ENCODE data around the gene NUP58.

The NUP58 gene

GRCh38 chr13:25351404-25351803 lies 50.0 kb downstream of the NUP58 start:
- no peak overlapping the region for H3K4me2 ChIP-seq (ENCODE audit: low read length)
- no peaks in the 10 kb centered on the region for H3K9me3 ChIP-seq (ENCODE audit: low read length)
- H3K9me2 ChIP-seq (ENCODE audit: low read depth, low read length) = no peaks in the 10 kb centered on the region
- H4K20me1 ChIP-seq (ENCODE audit: insufficient read depth, low read length) = no peaks in the 10 kb centered on the region
- H3K27ac ChIP-seq (ENCODE audit: low read depth, low read length, poor library complexity, severe bottlenecking) = no peak overlapping the region
- no peak for TF ChIP-seq EZH2 (IDR thresholded peaks at IDR 0.05; ENCODE audit: borderline replicate concordance, low read length)
- TF ChIP-seq, protein P1, sequence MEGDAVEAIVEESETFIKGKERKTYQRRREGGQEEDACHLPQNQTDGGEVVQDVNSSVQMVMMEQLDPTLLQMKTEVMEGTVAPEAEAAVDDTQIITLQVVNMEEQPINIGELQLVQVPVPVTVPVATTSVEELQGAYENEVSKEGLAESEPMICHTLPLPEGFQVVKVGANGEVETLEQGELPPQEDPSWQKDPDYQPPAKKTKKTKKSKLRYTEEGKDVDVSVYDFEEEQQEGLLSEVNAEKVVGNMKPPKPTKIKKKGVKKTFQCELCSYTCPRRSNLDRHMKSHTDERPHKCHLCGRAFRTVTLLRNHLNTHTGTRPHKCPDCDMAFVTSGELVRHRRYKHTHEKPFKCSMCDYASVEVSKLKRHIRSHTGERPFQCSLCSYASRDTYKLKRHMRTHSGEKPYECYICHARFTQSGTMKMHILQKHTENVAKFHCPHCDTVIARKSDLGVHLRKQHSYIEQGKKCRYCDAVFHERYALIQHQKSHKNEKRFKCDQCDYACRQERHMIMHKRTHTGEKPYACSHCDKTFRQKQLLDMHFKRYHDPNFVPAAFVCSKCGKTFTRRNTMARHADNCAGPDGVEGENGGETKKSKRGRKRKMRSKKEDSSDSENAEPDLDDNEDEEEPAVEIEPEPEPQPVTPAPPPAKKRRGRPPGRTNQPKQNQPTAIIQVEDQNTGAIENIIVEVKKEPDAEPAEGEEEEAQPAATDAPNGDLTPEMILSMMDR (IDR thresholded peaks at IDR 0.05; ENCODE audit: low read length) = no peak
- H3K4me1 ChIP-seq (ENCODE audit: insufficient read depth, low read length, severe bottlenecking) = no peaks in the 10 kb centered on the region
- H2AFZ ChIP-seq (ENCODE audit: low read length) = no peak overlapping the region
- no peaks in the 10 kb centered on the region for H3K79me2 ChIP-seq (ENCODE audit: insufficient read depth, low read length)
- H3K4me3 ChIP-seq (ENCODE audit: low read depth, low read length, poor library complexity, severe bottlenecking) = no peak overlapping the region
- H3F3A ChIP-seq (ENCODE audit: insufficient read depth, low read length) = no peaks in the 10 kb centered on the region
- no peaks in the 10 kb centered on the region for H3K36me3 ChIP-seq (ENCODE audit: insufficient read depth, low read length)
- no peak overlapping the region for H3K9ac ChIP-seq (ENCODE audit: low read length)
- H3K27me3 ChIP-seq (ENCODE audit: insufficient read depth, low read length) = no peaks in the 10 kb centered on the region

DNA sequence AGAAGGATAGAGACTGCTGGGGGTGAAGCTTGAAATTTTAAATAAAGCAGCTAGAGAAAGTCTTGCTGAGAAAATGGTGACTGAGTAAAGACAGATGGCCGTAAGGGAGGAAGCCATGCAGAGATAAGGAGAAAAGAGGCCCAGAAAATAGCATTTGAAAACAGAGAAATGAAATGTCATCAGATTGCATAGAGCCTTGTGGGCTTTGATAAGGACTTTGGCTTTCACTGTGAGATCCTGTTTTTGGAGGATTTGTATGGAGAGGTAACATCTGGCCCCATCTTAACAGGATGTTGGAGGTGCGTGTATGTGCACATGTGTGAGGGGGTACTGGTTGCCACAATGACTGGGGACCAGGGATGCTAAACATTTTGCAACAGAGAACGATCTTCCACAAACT lies 50.8 kb downstream of the NUP58 start:
- no peaks in the 10 kb centered on the region for H3K9me3 ChIP-seq (ENCODE audit: low read length)
- H3K36me3 ChIP-seq (ENCODE audit: insufficient read depth, low read length) = no peaks in the 10 kb centered on the region
- no peak overlapping the region for H3K9ac ChIP-seq (ENCODE audit: low read length)
- no peak overlapping the region for H3K4me3 ChIP-seq (ENCODE audit: low read depth, low read length, poor library complexity, severe bottlenecking)
- no peak overlapping the region for H2AFZ ChIP-seq (ENCODE audit: low read length)
- no peak overlapping the region for H3K4me2 ChIP-seq (ENCODE audit: low read length)
- no peaks in the 10 kb centered on the region for H3K79me2 ChIP-seq (ENCODE audit: insufficient read depth, low read length)
- TF ChIP-seq, protein P1 (IDR thresholded peaks at IDR 0.05; ENCODE audit: low read length) = no peak
- no peak for TF ChIP-seq EZH2 (IDR thresholded peaks at IDR 0.05; ENCODE audit: borderline replicate concordance, low read length)
- no peak overlapping the region for H3K27ac ChIP-seq (ENCODE audit: low read depth, low read length, poor library complexity, severe bottlenecking)
- H3K9me2 ChIP-seq (ENCODE audit: low read depth, low read length) = no peaks in the 10 kb centered on the region
- H3K27me3 ChIP-seq (ENCODE audit: insufficient read depth, low read length) = no peaks in the 10 kb centered on the region
- no peaks in the 10 kb centered on the region for H4K20me1 ChIP-seq (ENCODE audit: insufficient read depth, low read length)
- no peaks in the 10 kb centered on the region for H3K4me1 ChIP-seq (ENCODE audit: insufficient read depth, low read length, severe bottlenecking)
- no peaks in the 10 kb centered on the region for H3F3A ChIP-seq (ENCODE audit: insufficient read depth, low read length)

GRCh38 chr13:25352806-25353205 lies 51.4 kb downstream of the NUP58 start:
- no peaks in the 10 kb centered on the region for H3K9me2 ChIP-seq (ENCODE audit: low read depth, low read length)
- no peak overlapping the region for H3K4me2 ChIP-seq (ENCODE audit: low read length)
- H3K9ac ChIP-seq (ENCODE audit: low read length) = no peak overlapping the region
- H3K36me3 ChIP-seq (ENCODE audit: insufficient read depth, low read length) = no peaks in the 10 kb centered on the region
- no peak overlapping the region for H3K27ac ChIP-seq (ENCODE audit: low read depth, low read length, poor library complexity, severe bottlenecking)
- no peaks in the 10 kb centered on the region for H3K4me1 ChIP-seq (ENCODE audit: insufficient read depth, low read length, severe bottlenecking)
- no peaks in the 10 kb centered on the region for H3K79me2 ChIP-seq (ENCODE audit: insufficient read depth, low read length)
- no peaks in the 10 kb centered on the region for H3F3A ChIP-seq (ENCODE audit: insufficient read depth, low read length)
- H3K4me3 ChIP-seq (ENCODE audit: low read depth, low read length, poor library complexity, severe bottlenecking) = no peak overlapping the region
- TF ChIP-seq, protein P1 (IDR thresholded peaks at IDR 0.05; ENCODE audit: low read length) = no peak
- TF ChIP-seq EZH2 (IDR thresholded peaks at IDR 0.05; ENCODE audit: borderline replicate concordance, low read length) = no peak
- H4K20me1 ChIP-seq (ENCODE audit: insufficient read depth, low read length) = no peaks in the 10 kb centered on the region
- no peak overlapping the region for H2AFZ ChIP-seq (ENCODE audit: low read length)
- H3K9me3 ChIP-seq (ENCODE audit: low read length) = no peaks in the 10 kb centered on the region
- no peaks in the 10 kb centered on the region for H3K27me3 ChIP-seq (ENCODE audit: insufficient read depth, low read length)

Data from OCI-LY1 (cell line).